K562 (cell line): ENCODE measurements around the gene TMEM150A. TPM values are rescaled to one million over a fixed set of nuclear protein-coding genes. Genes with fewer than 3 reads are reported as not detected.

Experiments
- COPS2 ChIP-seq: fragments of 450-650 bp; conservative IDR thresholded peaks from 2 replicates; pipeline ENCODE4 v1.6.1; 2016; ENCODE audit warnings: mild to moderate bottlenecking, moderate library complexity
- GTF2B ChIP-seq: IDR thresholded peaks from 2 replicates; pipeline ENCODE4 v1.6.1; 2011; ENCODE audit not compliant: insufficient read length; ENCODE audit errors: extremely low read depth
- RFX7 ChIP-seq: fragments of 250-450 bp; sonication (Bioruptor Pico); IDR thresholded peaks from 2 replicates; pipeline ENCODE4 v1.5.1; 2021; ENCODE audit warnings: mild to moderate bottlenecking
- SUPT5H ChIP-seq: fragments of 450-650 bp; IDR thresholded peaks from 2 replicates; pipeline ENCODE4 v1.6.1; 2016
- TCF3 ChIP-seq: sonication (generic); formaldehyde crosslinking; IDR thresholded peaks from 2 replicates; pipeline ENCODE4 v1.4.0; 2020; ENCODE audit warnings: mild to moderate bottlenecking, missing genetic modification reagents
- TCF7L2 ChIP-seq: fragments of 150-350 bp; IDR thresholded peaks from 2 replicates; pipeline ENCODE4 v1.6.1; 2016; ENCODE audit warnings: low read depth, mild to moderate bottlenecking, low read length, moderate library complexity
- ZNF518B ChIP-seq: fragments of 250-450 bp; sonication (Bioruptor Pico); IDR thresholded peaks from 2 replicates; pipeline ENCODE4 v1.5.0; 2021; ENCODE audit warnings: mild to moderate bottlenecking, moderate library complexity
- ZNF780A ChIP-seq: fragments of 250-450 bp; sonication (Bioruptor Pico); IDR thresholded peaks from 2 replicates; pipeline ENCODE4 v1.5.0; 2021; ENCODE audit warnings: mild to moderate bottlenecking
- polyA plus RNA-seq, 8 experiments: library from polyadenylated mRNA; depleted of rRNA in 4 of 8; stranded (reverse) in 5 of 8; unstranded in 3 of 8; fragments of >200 nt; fragmentation: Nextera tagmentation in 2 of 8; fragmentation: Illumina TruSeq in 1 of 8; extraction: Ambion mirVana in 2 of 8; extraction: Trizol in 1 of 8; gene quantifications; 2 replicates each; pipeline versions ENCODE4 v1.2.1 to v1.2.3, GENCODE V29; 2011 to 2014; ENCODE audit warnings: inconsistent platforms in 1 of 8, missing spikeins in 1 of 8
- total RNA-seq, 7 experiments: library from RNA; depleted of rRNA in 6 of 7; stranded (reverse); fragments of >200 nt in 6 of 7; fragmentation: Illumina TruSeq in 2 of 7; extraction: Trizol in 2 of 7; gene quantifications; 2 replicates each; pipeline versions ENCODE4 v1.2.1 to v1.2.3, GENCODE V29; 2011 to 2021; ENCODE audit warnings: low replicate concordance in 1 of 7
- TF ChIP-seq, protein P1 (sequence below), 2 experiments: IDR thresholded peaks; 2 replicates each; pipeline ENCODE4 v1.6.1; 2012; ENCODE audit warnings: improper control_type of control experiment in 2 of 2, low read depth in 2 of 2, low read length in 2 of 2, borderline replicate concordance in 1 of 2

Gene TMEM150A
- total and polyA plus RNA-seq, 9 of the 15 experiments (the other 6 are each of a cell fraction or from before 2014, with no cell fraction given) = 3.9 to 17.1 (median 8.4) TPM

GRCh38 chr2:85584857-85585780 lies 17.4 kb downstream of the TMEM150A start (continued):
- TF ChIP-seq, protein P1, sequence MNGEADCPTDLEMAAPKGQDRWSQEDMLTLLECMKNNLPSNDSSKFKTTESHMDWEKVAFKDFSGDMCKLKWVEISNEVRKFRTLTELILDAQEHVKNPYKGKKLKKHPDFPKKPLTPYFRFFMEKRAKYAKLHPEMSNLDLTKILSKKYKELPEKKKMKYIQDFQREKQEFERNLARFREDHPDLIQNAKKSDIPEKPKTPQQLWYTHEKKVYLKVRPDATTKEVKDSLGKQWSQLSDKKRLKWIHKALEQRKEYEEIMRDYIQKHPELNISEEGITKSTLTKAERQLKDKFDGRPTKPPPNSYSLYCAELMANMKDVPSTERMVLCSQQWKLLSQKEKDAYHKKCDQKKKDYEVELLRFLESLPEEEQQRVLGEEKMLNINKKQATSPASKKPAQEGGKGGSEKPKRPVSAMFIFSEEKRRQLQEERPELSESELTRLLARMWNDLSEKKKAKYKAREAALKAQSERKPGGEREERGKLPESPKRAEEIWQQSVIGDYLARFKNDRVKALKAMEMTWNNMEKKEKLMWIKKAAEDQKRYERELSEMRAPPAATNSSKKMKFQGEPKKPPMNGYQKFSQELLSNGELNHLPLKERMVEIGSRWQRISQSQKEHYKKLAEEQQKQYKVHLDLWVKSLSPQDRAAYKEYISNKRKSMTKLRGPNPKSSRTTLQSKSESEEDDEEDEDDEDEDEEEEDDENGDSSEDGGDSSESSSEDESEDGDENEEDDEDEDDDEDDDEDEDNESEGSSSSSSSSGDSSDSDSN (IDR thresholded peaks at IDR 0.05; ENCODE audit: borderline replicate concordance in 1 of 2, low read depth in 2 of 2, low read length in 2 of 2) = no peak
- TF ChIP-seq RFX7 (CRISPR knock-in tag) (no peak), SUPT5H (peak; percentile 20; the same call in 1 of the 2 replicates), TCF3 (CRISPR knock-in tag) (peak; percentile 84), TCF7L2 (0 out of 2 replicates have a peak, but pooled peaks have one; percentile 49), COPS2 (no peak), ZNF518B (CRISPR knock-in tag) (no peak), GTF2B (no peak), ZNF780A (CRISPR knock-in tag) (no peak)
